ENCODE results near the gene TICAM1.

DNA sequence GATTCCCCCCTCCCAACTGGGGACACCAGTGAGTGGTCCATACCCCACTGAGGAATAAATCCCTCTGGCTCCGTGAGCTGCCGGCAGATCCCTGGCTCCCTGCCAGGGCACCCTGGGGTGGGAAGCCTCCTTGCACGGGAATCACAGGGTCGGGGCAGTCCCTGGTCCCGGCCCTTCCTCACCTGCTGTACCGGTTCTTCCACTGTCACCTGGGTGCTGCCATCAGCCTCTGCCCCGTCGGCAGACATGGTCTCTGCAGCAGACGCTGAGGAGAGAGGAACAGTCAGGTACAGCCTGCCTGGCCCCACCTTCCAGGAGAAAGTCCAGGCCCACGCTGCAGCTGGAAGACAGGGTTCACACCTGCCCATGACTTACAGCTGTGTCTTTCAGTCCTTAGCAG lies 29.6 kb upstream of the TICAM1 start:
- TF ChIP-seq EZH2 (IDR thresholded peaks at IDR 0.05; ENCODE audit: low read length, unreplicated experiment): no peak
- TF ChIP-seq, protein P1, sequence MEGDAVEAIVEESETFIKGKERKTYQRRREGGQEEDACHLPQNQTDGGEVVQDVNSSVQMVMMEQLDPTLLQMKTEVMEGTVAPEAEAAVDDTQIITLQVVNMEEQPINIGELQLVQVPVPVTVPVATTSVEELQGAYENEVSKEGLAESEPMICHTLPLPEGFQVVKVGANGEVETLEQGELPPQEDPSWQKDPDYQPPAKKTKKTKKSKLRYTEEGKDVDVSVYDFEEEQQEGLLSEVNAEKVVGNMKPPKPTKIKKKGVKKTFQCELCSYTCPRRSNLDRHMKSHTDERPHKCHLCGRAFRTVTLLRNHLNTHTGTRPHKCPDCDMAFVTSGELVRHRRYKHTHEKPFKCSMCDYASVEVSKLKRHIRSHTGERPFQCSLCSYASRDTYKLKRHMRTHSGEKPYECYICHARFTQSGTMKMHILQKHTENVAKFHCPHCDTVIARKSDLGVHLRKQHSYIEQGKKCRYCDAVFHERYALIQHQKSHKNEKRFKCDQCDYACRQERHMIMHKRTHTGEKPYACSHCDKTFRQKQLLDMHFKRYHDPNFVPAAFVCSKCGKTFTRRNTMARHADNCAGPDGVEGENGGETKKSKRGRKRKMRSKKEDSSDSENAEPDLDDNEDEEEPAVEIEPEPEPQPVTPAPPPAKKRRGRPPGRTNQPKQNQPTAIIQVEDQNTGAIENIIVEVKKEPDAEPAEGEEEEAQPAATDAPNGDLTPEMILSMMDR (conservative IDR thresholded peaks at IDR 0.05; ENCODE audit: low read depth, low read length): no peak
- no peak for TF ChIP-seq EZH2phosphoT487 (IDR thresholded peaks at IDR 0.05; ENCODE audit: borderline replicate concordance, low read length)

All from PC-3 (cell line).